Vagina (tissue), 2 donors: ENCODE measurements around the gene ARPC5.

ENCODE experiments used
- CTCF ChIP-seq, 3 experiments: fragments of 450-650 bp in 2 of 3; fragments of 200-600 bp in 1 of 3; sonication (generic) in 1 of 3; IDR thresholded peaks; one replicate each; pipeline ENCODE4 v1.5.1; 2017 to 2019; ENCODE audit warnings: antibody characterized with exemption in 3 of 3, mild to moderate bottlenecking in 2 of 3, moderate library complexity in 2 of 3
- POLR2A ChIP-seq, 2 donors: fragments of 450-650 bp; IDR thresholded peaks; one replicate each; pipeline ENCODE4 v1.6.1; 2017; ENCODE audit warnings: antibody characterized with exemption in 2 of 2, mild to moderate bottlenecking in 2 of 2, moderate library complexity in 2 of 2
- POLR2AphosphoS5 ChIP-seq, 2 donors: sonication (generic); formaldehyde crosslinking; IDR thresholded peaks; one replicate each; pipeline ENCODE4 v1.9.0; 2017; ENCODE audit warnings: antibody characterized with exemption in 2 of 2, mild to moderate bottlenecking in 2 of 2, low read depth in 1 of 2; ENCODE audit not compliant: insufficient read depth in 1 of 2

DNA sequence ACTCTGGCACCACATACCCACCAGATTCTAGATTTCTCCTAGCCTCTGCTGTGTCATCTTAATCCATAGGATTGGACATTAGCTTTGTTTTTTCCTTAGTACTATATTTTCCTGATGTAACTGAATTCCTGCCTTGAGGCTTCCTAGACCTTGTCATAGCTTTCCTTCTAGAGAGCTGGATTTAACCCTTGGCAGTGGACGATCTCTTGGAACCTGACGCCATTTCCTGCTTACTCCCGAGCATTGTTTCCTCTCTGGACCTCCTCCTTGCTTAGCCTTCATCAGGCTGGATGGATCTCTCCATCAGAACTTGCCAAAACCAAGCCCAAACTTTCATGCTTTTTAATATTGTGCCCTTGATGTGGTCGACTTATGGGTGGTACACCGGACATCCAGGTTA, 16.0 kb upstream of the ARPC5 start:
- TF ChIP-seq CTCF (IDR thresholded peaks at IDR 0.05) (no peak), POLR2AphosphoS5 (IDR thresholded peaks at IDR 0.05; ENCODE audit: insufficient read depth in 1 of 2, low read depth in 1 of 2) (no peak), POLR2A (IDR thresholded peaks at IDR 0.05) (no peak)
